Osteocyte (in vitro differentiated cells): Measurements from ENCODE around the gene TRRAP. TPM values are rescaled to one million over a fixed set of nuclear protein-coding genes. Genes with fewer than 3 reads are reported as not detected.

Experiments
- DNase-seq: peaks from one replicate; pipeline ENCODE4 v3.0.0; 2021; ENCODE audit warnings: mixed read lengths; ENCODE audit not compliant: unreplicated experiment; ENCODE audit errors: extremely low spot score
- H3K27ac Mint-ChIP-seq: one replicate; pipeline ENCODE4 v1.8.0; 2021; ENCODE audit warnings: mild to moderate bottlenecking, mixed read lengths; ENCODE audit not compliant: unreplicated experiment
- H3K27me3 Mint-ChIP-seq: one replicate; pipeline ENCODE4 v1.8.0; 2021; ENCODE audit warnings: mixed read lengths; ENCODE audit not compliant: unreplicated experiment
- H3K36me3 Mint-ChIP-seq: one replicate; pipeline ENCODE4 v1.8.0; 2021; ENCODE audit warnings: mixed read lengths; ENCODE audit not compliant: unreplicated experiment
- H3K4me1 Mint-ChIP-seq: one replicate; pipeline ENCODE4 v1.8.0; 2021; ENCODE audit warnings: mixed read lengths; ENCODE audit not compliant: unreplicated experiment
- H3K4me3 Mint-ChIP-seq: one replicate; pipeline ENCODE4 v1.8.0; 2021; ENCODE audit warnings: mild to moderate bottlenecking, moderate library complexity, mixed read lengths; ENCODE audit not compliant: unreplicated experiment
- H3K9me3 Mint-ChIP-seq: one replicate; pipeline ENCODE4 v1.8.0; 2021; ENCODE audit warnings: mixed read lengths; ENCODE audit not compliant: unreplicated experiment
- total RNA-seq: library from RNA; stranded (reverse); gene quantifications from 2 replicates; pipeline ENCODE4 v1.2.1, GENCODE V29; 2021
- TF ChIP-seq, protein P1 (sequence below): fragments of 200-600 bp; sonication (generic); IDR thresholded peaks from 2 replicates; pipeline ENCODE4 v1.5.0; 2021; ENCODE audit warnings: antibody characterized with exemption, mild to moderate bottlenecking, moderate library complexity

The TRRAP gene
- total RNA-seq, 1 donor from 2014 or later = 48.5 TPM

DNA sequence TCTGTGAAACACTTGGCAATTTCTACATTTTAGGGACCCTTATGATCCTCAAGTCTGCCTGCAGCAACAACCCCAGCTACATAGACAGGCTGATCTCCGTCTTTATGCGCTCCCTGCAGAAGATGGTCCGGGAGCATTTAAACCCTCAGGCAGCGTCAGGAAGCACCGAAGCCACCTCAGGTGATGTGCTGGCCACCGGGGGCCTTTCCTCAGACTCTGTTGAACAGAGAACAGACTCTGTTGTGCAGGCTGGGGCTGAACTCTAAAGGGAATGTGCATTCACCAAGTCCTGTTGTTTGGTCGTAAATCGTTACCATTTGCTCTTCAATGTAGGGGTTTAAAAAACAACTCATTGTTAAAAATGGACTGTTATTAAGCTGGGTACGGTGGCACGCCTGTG, 86.3 kb downstream of the TRRAP start:
- H3K27ac Mint-ChIP-seq = no peak overlapping the region
- DNase-seq = no peak
- H3K36me3 Mint-ChIP-seq = peaks cover 66% of the 10 kb centered on the region
- TF ChIP-seq, protein P1, sequence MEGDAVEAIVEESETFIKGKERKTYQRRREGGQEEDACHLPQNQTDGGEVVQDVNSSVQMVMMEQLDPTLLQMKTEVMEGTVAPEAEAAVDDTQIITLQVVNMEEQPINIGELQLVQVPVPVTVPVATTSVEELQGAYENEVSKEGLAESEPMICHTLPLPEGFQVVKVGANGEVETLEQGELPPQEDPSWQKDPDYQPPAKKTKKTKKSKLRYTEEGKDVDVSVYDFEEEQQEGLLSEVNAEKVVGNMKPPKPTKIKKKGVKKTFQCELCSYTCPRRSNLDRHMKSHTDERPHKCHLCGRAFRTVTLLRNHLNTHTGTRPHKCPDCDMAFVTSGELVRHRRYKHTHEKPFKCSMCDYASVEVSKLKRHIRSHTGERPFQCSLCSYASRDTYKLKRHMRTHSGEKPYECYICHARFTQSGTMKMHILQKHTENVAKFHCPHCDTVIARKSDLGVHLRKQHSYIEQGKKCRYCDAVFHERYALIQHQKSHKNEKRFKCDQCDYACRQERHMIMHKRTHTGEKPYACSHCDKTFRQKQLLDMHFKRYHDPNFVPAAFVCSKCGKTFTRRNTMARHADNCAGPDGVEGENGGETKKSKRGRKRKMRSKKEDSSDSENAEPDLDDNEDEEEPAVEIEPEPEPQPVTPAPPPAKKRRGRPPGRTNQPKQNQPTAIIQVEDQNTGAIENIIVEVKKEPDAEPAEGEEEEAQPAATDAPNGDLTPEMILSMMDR = no peak
- H3K4me1 Mint-ChIP-seq = no peaks in the 10 kb centered on the region
- no peaks in the 10 kb centered on the region for H3K27me3 Mint-ChIP-seq
- no peak overlapping the region for H3K4me3 Mint-ChIP-seq
- H3K9me3 Mint-ChIP-seq = no peaks in the 10 kb centered on the region

DNA sequence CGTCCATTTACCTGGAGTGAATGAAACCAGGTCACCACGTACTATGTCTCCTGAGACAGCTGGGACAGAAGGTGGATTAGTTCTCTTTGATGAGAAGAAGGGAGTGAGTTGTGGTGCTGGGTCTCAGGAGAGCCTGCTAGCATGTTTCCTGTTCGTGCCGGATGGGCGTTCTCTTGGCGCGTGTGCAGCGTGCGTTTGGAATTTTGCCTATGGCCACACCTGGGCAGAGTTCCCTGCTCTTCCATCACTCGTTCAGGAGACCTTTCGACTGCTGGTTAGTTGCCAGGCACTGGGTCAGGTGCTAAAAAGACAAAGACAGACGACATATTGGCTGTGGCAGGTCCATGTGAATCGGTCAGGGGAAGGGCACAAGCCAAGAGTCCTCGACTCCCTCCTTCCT, 90.3 kb downstream of the TRRAP start:
- no peaks in the 10 kb centered on the region for H3K9me3 Mint-ChIP-seq
- peaks cover 67% of the 10 kb centered on the region for H3K36me3 Mint-ChIP-seq
- H3K4me3 Mint-ChIP-seq = no peak overlapping the region
- no peak for DNase-seq
- no peaks in the 10 kb centered on the region for H3K4me1 Mint-ChIP-seq
- TF ChIP-seq, protein P1 = no peak
- H3K27me3 Mint-ChIP-seq = no peaks in the 10 kb centered on the region
- H3K27ac Mint-ChIP-seq = no peak overlapping the region

DNA sequence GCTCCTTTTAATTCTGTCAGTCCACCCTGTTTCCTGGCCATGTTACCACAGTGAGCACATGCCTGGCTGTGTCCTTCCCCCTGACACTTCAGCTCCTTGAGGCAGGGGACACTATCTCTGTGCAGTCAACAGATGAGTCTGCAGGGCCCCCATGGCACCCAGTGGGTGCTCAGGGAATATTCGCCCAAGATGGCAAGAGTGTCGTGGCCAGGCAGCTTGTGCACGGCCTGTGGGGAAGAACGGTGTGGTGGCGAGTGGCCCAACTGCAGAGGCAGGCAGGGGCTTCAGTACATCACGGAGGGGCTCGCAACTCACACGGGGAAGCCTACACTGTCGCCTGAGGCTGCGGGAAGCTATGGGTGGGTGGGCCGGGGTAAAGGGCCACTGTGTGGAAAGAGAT, 91.1 kb downstream of the TRRAP start:
- no peak overlapping the region for H3K27ac Mint-ChIP-seq

DNA sequence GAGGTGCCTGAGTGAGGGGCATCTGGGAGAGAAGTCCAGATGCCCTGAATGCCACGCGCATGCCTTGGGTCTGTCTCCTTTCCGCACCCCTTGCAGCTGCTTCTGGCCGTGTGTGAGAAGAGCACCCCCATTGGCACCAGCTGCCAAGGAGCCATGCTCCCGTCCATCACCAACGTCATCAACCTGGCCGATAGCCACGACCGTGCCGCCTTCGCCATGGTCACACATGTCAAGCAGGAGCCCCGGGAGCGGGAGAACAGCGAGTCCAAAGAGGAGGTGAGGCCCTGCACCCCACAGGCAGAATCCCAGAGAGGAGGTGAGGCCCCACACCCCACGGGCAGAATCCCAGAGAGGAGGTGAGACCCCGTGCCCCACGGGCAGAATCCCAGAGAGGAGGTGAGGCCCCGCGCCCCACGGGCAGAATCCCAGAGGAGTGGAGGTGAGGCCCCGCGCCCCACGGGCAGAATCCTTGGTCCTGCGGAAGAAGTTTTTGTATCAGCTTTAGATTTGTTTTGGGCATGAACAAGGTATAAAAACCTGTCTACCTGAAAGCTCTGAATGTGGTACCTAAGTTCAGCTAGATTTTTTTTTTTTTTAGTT, 91.8 kb downstream of the TRRAP start:
- H3K4me1 Mint-ChIP-seq = no peaks in the 10 kb centered on the region
- H3K4me3 Mint-ChIP-seq = no peak overlapping the region
- H3K27ac Mint-ChIP-seq = no peak overlapping the region
- peaks cover 68% of the 10 kb centered on the region for H3K36me3 Mint-ChIP-seq
- TF ChIP-seq, protein P1 = no peak
- no peaks in the 10 kb centered on the region for H3K9me3 Mint-ChIP-seq
- H3K27me3 Mint-ChIP-seq = no peaks in the 10 kb centered on the region
- DNase-seq = no peak

More for the DNA sequence above, 91.1 kb downstream of the TRRAP start:
- Mint-ChIP-seq H3K4me1 (no peaks in the 10 kb centered on the region), H3K36me3 (peaks cover 70% of the 10 kb centered on the region), H3K9me3 (no peaks in the 10 kb centered on the region), H3K4me3 (no peak overlapping the region), H3K27me3 (no peaks in the 10 kb centered on the region)
- DNase-seq = no peak
- TF ChIP-seq, protein P1 = no peak

DNA sequence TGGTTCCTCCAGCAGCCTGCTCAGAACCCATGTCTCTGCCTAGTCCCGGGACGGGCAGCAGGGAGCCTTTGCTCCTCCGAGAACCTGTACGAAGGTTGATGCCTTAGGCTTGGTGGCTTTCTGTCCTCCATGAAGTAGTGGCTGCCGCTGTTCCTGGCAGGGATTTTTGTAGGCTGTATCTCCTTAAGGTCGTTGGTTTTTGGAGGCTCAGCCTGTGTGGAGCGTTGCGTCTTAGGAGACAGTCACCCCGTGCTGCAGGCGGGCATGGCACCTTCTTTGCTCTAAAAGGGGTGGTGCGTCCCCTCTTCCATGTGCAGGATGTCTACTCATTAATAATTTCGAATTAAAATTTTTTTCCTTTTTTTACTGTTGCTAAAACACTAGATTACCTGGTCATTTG, 92.5 kb downstream of the TRRAP start:
- Mint-ChIP-seq H3K4me1 (no peaks in the 10 kb centered on the region), H3K36me3 (peaks cover 68% of the 10 kb centered on the region), H3K27ac (no peak overlapping the region), H3K27me3 (no peaks in the 10 kb centered on the region), H3K9me3 (no peaks in the 10 kb centered on the region), H3K4me3 (no peak overlapping the region)
- no peak for DNase-seq
- TF ChIP-seq, protein P1 = no peak
